Stimulated activated CD4-positive, alpha-beta T cell treated with anti-CD3 and anti-CD28 coated beads, Interleukin-12 subunit alpha, Interleukin-12 subunit beta, amount 100 ng/mL, for 4 hours (primary cell): Measurements from ENCODE around the gene USF3.
A peak's percentile ranks its signal among the peaks of the same experiment; 100 is the strongest.
"Not testable (repeated sequence)": the region's sequence is repeated elsewhere in the genome, so short reads cannot be mapped to it uniquely, and the experiment has no call there.

Experiments
- DNase-seq: peaks from one replicate; pipeline ENCODE4 v3.0.0-alpha.2; 2020

Gene USF3

DNA sequence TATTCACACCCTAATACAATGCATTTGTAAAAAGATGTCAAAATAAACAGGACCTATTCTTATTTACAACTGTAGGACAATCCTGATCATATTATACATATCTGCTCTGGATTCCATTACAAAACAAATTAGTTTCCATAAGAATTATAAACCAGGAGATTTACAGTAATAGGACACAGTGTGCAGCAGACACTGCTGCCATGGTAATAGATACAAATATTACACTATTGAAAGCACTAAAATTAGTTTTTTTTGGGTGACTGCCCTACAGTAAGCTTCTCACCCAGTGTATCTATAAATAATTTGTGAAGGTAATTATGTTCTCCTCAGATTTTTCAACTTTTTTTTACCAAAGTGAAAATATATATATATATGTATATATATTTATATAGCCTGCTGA lies 47.9 kb downstream of the USF3 start:
- no peak for DNase-seq

DNA sequence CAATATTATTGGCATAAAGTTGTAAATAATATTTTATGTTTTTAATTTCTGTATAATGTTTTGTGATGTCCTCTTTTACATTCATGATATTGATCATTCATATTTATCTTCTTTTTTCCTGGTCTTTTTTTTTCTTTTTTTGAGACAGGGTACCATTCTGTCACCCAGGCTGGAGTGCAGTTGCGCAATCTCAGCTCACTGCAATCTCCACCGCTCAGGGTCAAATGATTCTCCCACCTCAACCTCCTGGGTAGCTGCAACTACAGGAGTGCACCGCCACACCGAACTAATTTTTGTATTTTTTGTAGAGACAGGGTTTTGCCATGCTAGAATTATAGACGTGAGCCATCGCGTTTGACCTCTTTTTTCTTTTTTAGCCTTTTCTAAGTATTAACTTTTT lies 52.9 kb downstream of the USF3 start:
- no peak for DNase-seq

DNA sequence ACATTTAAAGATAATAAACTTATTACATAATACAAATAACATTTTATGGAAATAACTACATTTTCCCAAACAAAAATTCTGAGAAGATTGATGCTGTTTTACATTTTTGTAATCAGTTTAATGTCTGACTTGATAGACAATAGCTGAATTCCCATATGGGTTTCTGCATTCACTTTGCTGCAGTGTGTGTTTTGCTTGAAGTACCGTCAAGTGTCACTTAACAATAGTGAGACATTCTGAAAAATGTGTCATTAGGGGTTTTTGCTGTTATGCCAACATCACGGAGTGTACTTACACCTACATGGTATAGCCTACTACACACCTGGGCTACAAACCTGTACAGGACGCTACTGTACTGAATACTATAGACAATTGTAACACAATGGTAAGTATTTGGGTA lies 57.5 kb downstream of the USF3 start:
- DNase-seq = no peak

DNA sequence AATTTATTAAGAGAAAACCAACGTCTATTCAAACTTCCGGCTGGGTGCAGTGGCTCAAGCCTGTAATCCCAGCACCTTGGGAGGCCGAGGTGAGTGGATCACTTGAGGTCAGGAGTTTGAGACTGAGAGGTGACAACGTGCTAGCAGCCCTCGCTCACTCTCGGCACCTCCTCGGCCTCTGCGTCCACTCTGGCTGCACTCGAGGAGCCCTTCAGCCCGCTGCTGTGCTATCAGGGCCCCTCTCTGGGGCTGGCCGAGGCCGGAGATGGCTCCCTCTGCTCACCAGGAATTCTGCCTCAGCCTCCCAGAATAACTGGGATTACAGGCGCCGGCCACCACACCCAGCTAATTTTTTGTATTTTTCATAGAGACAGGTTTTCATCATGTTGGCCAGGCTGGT lies 58.7 kb downstream of the USF3 start:
- DNase-seq = no peak

DNA sequence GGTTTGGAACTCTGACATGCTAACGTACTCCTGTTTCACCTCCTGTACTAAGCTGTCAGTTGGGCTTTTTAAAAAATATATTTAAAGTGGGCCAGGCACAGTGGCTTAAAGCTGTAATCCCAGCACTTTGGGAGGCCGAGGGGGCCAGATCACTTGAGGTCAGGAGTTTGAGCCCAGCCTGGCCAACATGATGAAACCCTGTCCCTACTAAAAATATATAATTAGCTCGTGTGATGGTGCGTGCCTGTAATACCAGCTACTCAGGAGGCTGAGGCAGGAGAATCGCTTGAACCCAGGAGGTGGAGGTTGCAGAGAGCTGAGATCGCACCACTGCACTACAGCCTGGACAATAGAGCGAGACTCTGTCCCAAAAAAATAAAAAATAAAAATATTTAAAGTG lies 60.4 kb downstream of the USF3 start:
- not testable (repeated sequence) for DNase-seq

DNA sequence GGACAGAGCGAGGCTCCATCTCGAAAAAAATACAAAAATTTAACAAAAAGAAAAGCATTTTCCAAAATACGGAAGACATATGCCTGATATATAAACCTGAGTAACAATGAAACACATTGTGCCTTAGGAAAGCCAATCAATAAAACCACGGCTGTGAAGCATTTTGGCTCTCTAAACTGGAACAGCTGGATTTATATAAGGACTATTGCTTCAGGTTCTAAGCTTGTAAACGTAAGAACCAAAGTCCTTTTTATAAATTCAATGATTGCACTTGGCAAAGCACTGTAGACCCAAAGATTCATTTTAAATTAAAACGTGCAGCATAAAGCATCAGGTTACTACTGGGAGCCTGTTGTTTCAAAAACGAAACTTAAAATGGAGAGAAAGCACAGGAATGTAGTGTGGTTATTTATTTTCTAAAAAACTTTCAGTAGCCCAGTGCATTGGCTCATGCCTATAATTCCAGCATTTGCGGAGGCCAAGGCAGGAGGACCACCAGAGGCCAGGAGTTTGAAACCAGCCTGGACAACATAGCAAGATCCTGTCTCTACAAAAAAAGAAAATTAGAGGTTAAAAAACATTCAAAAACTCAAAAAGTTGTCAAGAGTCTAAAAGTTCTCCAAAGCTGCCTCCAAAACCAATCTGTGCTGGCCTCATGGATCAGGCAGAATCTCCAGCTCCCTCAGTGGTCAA lies 61.5 kb downstream of the USF3 start:
- DNase-seq = no peak

DNA sequence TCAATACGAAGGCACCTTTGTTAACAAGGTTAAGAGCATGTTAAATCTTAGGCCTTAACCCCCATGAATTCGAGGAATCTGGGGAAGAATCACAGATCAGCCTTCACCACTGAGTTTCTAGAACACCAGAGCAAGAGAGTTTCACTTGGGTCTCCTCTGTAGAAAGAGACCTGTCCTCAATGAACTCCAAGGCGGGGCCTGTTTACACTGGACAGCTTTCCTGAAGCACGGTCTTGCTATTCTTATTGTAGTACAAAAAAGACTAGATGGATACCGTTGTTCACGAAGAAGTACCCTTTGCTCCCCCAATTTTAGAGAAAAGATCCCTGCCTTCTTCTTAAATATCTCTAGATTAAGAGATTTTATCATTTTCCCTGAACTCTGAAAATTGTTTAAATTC lies 64.9 kb downstream of the USF3 start:
- DNase-seq = no peak

DNA sequence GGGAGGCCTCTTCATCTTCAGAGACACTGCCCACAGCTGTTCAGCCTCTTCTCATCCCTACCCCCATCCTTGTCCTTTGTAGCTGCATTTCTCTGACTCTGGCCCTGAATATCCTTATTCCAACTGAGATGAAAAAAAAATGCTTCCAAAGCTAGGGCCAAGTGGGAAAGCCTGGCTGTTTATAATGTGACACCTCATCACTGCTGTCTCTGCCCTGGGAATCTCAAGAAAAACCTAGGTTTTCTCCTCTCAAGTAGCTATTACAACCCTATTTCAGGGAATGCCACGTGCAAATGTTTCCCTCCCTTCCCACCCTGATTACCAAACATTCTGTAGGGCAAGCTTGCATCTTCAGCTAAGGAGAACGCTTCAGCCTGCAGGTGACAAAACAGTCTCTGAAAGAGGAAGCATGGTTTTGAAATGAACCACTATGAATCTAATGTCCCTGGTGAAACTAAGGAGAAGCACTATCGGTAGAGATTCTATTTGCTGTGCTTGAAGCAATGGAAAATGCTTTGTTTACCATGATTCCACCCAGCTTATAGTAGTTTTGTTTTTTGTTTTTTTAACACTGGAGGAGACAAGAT lies 65.4 kb downstream of the USF3 start:
- DNase-seq = no peak

DNA sequence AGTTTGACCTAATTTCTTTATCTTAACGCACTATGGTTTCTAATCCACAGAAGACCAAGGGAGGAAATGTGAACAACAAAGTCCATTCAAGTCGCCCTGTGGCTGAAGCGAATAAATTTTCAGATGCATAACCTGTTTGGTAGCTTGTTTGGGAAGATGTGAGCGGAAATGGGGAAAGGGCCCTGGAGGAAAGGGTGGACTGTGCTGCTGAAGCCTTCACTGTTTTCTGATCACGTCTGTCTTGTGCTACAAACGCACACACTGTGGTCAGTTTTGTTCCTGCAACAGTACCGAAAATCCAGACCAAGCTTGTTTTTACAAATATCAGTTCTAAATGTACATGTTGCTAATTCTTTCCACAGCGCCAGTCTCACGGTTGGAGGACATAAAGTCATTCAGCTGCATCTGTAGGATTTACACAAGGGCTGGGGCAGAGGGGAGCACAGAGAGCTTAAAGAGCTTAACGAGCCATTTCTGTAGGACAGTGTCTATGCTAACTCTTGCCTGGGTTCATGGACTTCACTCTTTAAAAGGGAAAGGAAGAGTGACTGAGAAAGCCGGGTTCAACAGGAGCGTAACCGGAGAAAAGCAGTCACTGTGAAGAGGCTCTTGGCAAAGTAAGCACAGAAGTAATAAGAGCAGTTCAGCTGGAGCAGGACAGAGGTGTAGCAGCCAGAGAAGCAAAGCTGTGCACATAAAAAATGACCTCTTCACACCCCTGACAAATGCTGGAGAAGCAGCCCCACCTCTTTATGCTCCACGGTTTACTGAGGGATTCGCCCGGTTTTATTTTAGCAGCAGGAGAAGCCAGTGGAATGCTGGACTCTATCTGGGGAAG lies 66.6 kb downstream of the USF3 start:
- no peak for DNase-seq

DNA sequence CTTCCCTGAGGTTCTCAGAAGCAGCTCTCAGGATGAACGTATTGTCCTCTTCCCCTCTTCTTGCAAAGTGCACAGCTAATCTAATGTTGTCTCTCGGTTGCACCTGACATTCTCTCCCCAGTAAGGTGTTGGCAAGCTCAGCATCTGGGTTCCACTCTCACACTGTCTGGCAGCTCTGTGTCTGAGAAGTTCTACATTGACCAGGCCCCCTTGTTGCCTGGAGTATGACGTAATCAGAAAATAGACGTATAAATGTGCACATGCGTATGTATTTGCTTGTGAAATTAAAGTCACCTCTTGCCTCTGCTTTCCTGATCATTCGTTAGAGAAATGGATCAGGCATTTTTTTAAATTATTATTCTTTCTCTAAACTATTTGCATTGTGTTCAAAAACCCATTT lies 67.7 kb downstream of the USF3 start:
- DNase-seq = no peak

DNA sequence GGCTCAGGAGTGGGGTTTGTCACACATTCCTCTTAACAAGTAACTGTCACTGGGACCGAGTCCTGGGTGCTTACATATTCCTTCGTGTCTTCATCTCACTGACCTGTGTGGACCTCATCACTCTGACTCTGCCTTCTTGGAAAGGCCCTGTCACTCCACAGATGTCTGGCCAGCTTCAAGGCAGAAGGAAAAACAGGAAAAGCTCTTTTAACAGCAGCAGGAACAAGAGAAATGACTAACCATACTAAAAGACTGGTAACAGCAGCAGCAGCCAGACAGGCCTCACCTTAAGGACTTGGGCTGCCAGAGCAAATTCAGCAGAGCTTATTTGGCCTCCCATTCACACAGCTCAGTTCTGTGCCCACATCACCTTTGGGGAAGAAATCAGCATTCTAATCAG lies 68.1 kb downstream of the USF3 start:
- no peak for DNase-seq

DNA sequence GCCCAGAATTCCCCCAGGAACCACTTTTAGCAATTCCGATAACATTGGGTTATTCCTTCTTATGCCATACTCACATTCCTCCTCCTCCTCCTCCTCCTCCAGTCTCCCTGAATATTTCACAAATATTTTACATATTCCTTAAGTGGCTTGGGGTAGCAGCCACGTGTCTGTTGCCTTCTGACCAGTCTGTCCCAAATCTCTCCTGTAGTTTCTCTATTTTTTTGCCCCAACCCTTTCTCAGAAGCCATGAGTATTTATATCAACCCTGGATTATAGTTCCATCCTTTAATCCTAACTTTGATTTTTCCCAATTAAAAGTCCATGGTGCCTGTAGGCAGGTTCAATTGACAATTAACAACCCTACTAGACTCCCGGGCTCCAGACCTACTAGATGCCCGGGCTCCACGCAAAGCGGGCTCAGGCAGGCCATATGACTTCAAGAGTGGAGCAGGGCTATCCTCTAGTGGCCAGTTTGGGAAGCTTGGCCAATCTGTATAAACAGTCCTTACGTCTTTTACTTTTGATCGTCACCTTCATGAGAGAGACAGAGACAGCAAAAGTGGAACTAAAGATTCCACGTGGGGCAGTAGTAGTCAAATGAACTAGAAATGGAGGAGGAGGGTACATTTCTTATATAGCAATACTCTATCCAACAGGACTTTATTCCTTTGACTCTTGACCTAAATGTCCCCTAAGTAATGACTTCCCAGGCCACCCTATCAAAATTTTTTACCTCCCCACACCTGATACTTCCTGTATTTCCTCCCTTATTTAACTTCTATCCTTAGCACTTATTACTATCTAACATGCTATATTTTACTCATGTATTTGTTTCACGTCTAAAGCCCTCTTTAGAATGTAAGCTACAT lies 69.7 kb downstream of the USF3 start:
- no peak for DNase-seq

DNA sequence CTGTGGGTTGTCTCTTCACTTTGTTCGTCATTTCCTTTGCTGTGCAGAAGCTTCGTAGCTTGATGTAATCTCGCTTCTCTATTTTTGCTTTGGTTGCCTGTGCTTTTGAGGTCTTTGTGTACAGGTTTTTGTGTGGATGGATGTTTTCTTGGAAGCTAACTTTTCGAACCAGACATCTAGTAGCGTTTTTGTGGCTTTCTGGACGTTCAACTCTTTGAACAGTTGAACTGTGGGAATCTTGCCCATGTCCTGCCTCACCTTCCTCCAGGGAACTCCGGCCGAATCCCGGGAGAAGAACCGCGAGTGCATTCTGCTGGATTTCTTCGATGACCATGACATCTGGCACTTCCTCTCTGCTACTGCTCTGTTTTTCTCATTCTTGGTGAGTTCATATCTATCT lies 70.6 kb downstream of the USF3 start:
- no peak for DNase-seq

DNA sequence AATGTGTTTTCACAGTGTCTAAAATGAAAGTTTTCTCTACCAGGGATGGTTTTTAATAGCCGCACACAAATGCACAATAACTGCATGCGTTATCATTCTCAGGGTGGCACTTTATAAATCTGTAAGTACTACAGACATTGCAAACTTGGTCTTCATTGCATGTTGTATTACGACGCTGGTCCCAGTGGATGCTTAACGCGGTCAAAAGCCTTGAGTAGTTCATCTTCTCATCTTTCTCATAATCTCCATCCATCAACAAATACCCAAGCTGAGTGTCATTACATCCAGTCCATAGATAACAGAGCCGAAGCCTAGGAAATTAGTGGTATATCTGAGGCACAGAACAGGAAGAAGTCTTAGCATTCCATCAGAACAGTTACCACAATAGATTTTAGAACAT lies 72.6 kb downstream of the USF3 start:
- no peak for DNase-seq

DNA sequence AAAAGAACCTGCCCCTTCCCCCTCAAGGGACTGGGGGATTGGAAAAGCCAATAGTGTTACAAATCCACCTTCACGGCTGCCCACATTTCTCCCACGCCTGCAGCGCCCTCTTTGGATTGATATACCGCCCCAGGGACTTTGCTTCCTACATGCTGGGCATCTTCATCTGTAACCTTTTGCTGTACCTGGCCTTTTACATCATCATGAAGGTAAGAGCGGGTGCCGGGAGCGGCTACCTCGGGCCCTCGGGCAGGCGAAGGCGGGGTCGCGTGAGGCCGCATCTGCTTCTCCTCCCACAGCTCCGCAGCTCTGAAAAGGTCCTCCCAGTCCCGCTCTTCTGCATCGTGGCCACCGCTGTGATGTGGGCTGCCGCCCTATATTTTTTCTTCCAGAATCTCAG lies 73.1 kb downstream of the USF3 start:
- no peak for DNase-seq

DNA sequence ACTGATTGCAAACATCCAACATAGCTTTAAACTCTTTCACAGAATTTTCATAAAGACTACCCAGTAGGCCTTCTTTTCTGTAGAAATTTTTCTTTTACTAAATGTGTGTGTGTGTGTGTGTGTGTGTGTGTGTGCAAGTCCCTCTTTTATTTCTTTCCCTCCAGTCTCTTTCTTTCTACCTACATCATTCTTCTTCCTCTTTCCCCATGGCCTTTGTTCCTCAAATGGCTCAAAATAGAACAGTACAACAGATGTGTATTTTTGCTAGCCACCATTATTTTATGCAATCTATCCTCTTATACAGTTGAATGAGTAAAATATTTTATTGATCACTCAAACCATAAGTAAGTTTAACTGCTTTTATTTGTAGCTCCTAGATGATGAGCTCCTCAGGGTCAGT lies 76.4 kb downstream of the USF3 start:
- DNase-seq = no peak

DNA sequence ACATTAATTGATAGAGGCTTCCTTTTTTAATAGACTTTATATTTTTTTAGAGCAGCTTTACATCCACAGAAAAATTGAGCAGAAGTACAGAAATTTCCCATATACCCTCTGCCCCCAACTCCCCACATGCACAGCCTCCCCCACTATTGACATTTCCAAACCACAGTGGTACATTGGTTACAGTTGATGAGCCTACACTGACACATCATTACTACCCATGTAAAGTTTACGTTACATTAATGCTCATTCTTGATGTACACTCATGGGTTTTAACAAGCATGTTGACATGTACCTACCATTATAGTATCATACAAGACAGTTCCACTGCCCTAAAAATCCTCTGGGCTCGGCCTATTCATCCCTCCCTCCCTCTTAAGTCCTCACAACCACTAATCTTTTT lies 78.7 kb downstream of the USF3 start:
- no peak for DNase-seq

DNA sequence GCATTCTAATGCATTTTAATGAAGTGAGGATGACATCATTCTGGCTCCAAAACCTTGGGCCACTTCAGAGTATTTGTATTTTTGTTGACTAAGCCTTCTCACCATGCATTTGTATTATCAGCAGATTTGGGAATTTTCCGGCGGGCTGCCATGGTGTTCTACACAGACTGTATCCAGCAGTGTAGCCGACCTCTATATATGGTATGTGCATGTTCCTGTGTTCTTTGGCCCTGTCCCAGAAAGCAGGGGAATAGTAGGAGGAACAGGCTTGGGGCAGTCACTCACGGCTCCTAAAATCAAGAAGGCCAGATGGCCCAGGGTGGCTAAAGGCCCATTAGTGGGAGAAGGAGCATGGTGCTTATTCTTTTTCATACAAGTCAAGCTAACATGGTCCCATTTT lies 80.5 kb downstream of the USF3 start:
- no peak for DNase-seq

DNA sequence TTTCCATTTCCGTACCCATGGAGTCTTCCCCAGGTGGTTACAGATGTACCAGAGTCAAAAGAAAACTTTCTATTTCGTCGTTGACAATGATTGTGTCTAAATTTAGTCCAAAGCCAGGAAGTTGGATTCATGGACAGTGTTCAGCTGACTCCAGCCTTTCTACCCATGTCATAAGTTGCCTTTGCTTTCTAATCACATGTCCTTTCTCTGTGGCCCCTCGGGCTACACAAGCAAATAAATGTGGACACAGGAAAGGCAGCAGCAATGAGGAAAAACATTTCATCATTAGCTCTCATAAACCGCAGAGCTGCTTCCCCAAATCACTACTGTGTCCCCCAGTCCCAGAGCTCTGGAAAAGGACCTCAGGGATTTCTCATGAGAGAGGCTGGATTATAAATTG lies 82.0 kb downstream of the USF3 start:
- DNase-seq = no peak

DNA sequence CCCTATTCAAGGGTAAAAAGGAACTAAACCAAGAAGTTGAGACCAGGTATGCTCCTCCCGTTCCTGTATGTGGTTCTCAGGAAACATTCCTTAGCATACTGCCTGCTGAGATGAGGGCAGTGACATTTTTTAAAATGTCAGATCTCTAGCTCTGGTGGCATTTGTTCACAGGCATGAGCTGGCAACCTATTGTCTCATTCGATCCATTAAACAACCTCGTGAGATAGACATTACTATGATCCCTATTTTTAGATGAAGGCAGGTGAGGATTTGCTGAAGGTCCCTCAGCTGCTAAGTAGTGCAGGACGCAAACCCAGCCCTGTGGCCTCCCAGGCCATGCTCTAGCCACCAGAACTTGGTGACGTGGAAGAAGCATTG lies 89.2 kb downstream of the USF3 start:
- no peak for DNase-seq

DNA sequence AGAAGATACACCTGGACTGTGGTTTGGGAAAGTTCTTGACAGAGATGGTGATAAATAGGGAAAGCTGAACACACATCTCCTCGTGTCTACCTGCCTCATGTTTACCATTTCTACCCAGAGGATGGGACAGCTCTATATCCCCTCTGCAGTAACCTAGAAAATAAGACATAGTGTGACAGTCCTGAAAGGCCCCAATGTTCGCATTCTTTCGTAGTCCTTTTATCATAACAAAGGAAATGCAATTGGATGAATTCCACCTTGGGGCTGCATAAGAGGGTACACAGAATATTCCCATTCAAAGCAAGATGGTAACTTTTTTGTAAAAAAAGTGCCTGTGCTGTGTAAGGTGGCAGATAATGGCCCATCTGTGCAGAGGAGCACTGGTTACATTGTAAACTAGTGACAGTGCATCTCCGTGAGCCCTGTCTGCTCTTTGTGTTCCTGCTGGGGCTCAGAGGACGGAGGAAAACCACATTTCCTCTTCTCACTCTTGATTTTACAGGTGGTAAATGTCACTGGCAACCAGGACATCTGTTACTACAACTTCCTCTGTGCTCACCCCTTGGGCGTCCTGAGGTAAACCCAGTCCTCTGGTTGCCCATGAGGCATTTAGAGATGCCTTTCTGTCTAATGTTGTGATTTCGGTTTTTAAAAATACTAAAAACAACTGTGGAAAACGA lies 89.8 kb downstream of the USF3 start:
- DNase-seq = peak; percentile 1

DNA sequence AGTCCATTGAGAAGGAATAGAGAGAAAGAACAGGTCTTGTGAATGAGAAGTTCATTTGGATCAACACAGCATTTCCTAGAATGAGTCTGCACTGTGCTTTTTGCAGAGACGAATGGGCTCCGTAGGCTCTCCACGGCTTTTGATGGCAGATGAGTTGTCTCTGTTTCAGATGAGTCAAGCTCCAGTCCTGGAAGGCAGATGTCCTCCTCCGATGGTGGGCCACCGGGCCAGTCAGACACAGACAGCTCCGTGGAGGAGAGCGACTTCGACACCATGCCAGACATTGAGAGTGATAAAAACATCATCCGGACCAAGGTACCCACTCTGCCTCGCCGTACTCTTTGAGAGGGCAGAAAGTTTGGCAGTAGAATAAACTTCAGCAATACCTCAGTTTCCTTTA lies 93.6 kb downstream of the USF3 start:
- DNase-seq = no peak

DNA sequence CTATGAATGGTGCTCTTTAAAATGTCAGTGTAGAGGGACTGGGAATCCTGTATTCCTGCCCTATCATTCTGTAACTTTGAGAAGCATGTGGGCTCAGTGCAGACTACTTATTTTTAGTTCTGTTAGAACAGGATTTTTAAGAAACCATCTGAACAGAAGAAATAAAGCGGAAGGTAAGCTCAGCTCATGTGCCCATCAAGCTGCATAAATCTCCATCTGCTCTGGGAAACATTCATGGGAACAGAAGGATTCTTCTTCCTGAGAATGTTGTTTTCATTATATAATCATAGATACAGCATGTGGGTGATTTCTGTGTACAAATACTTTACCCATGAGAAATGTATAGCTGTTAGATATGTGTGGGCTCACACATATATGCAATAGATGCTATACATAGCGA lies 94.2 kb downstream of the USF3 start:
- no peak for DNase-seq
